Measurements from ENCODE around the gene ADAMTS2. TPM values are rescaled to one million over a fixed set of nuclear protein-coding genes. Genes with fewer than 3 reads are reported as not detected.

ADAMTS2 gene
- total RNA-seq, 4 donors from 2014 or later = 2.3 to 10.6 (median 3.0) TPM

DNA sequence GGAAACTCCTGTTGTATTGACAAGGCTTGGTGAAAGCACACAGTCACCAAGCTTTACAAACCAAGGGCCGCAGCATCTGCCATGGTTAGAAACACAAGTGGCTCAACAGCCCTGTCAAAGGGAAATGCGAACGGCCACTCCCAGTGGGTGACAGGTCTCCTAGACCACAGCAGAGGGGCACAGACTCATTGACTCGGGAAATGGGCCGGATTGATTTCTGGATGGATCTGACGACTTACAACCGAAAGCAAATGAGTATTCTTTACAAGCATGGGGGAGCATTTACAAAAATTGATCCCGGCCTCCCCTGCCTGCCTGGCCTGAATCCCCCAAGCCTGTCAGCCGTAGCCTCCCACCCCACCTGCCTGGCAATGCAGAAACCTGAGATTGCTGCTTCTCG is 48.2 kb downstream of the ADAMTS2 start:
- intact Hi-C loops (cut with DNase I; ENCODE audit: low total_unique reads) = no loop called here
- peak in 1 of 2 donors; percentile 75 for DNase-seq (ENCODE audit: low spot score in 2 of 2)
- no peak for TF ChIP-seq POLR2A (IDR thresholded peaks at IDR 0.05)
- TF ChIP-seq, protein P1, sequence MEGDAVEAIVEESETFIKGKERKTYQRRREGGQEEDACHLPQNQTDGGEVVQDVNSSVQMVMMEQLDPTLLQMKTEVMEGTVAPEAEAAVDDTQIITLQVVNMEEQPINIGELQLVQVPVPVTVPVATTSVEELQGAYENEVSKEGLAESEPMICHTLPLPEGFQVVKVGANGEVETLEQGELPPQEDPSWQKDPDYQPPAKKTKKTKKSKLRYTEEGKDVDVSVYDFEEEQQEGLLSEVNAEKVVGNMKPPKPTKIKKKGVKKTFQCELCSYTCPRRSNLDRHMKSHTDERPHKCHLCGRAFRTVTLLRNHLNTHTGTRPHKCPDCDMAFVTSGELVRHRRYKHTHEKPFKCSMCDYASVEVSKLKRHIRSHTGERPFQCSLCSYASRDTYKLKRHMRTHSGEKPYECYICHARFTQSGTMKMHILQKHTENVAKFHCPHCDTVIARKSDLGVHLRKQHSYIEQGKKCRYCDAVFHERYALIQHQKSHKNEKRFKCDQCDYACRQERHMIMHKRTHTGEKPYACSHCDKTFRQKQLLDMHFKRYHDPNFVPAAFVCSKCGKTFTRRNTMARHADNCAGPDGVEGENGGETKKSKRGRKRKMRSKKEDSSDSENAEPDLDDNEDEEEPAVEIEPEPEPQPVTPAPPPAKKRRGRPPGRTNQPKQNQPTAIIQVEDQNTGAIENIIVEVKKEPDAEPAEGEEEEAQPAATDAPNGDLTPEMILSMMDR (IDR thresholded peaks at IDR 0.05) = no peak
- H3K4me3 ChIP-seq (ENCODE audit: low read depth, poor library complexity, severe bottlenecking) = no peak overlapping the region
- WGBS, 2 donors = 92 to 94% methylated on average over 10 of the region's 10 CpGs

DNA sequence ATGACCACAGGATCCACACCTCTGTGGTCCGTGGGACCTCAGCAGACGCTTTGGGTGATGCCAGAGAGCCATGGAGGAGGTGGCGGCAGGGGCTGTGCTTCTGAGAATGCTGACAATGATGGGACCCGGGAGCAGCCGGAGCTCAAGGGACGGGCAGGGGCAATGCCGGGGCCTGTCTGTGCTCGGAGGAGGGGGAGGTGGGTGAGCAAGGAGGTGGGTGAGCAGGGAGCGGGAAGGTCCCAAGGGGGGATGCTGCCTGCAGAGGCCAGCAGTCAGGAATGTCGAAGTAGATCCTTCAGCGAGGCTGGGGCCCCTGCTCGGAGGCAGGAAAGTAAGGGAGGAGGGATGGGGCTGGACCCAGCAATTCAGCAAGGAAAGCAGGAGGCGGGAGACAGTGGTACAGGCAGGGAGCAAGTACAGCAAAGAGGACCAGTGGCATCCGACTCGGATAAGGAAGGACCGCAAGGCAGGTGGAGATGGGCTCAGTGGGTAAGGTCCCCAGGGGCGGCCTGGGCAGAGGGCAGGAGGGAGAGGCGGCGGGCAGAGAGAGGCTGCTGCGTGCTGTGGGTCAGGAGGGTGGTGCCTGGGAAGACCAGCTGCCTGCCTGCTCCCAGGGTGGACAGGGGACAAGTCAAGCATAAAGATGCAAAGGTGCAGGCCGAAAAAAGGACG is 49.0 kb downstream of the ADAMTS2 start:
- 81 to 83% methylated on average over 22 of the region's 22 CpGs for WGBS, 2 donors
- H3K4me3 ChIP-seq (ENCODE audit: low read depth, poor library complexity, severe bottlenecking) = no peak overlapping the region
- intact Hi-C loops (cut with DNase I; ENCODE audit: low total_unique reads) = no loop called here
- peak in 1 of 2 donors; percentile 82 for DNase-seq (ENCODE audit: low spot score in 2 of 2)
- TF ChIP-seq, protein P1 (IDR thresholded peaks at IDR 0.05) = no peak
- TF ChIP-seq POLR2A (IDR thresholded peaks at IDR 0.05) = no peak

DNA sequence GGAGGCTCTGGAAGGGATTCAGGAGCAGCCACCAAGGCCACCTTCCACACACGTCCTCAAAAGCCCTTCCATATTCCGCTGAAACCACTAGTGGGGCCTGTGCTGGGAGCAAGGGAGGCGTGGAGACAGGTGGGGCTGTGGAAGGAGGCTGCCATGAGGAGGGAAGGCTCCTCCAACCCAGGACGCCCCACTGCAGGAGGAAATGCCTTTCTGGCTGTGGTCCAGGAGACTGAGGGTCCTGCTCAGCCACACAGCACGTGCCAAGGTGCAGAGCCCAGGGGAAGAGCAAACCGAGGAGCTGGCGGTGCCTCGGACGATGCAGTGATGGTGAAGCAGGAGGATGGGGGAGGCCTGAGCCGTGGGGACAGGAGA is 49.5 kb downstream of the ADAMTS2 start:
- H3K4me3 ChIP-seq (ENCODE audit: low read depth, poor library complexity, severe bottlenecking) = no peak overlapping the region
- DNase-seq (ENCODE audit: low spot score in 2 of 2) = no peak
- intact Hi-C loops (cut with DNase I; ENCODE audit: low total_unique reads) = no loop called here
- 68 to 77% methylated on average over 10 of the region's 10 CpGs for WGBS, 2 donors
- no peak for TF ChIP-seq POLR2A (IDR thresholded peaks at IDR 0.05)
- TF ChIP-seq, protein P1 (IDR thresholded peaks at IDR 0.05) = no peak

DNA sequence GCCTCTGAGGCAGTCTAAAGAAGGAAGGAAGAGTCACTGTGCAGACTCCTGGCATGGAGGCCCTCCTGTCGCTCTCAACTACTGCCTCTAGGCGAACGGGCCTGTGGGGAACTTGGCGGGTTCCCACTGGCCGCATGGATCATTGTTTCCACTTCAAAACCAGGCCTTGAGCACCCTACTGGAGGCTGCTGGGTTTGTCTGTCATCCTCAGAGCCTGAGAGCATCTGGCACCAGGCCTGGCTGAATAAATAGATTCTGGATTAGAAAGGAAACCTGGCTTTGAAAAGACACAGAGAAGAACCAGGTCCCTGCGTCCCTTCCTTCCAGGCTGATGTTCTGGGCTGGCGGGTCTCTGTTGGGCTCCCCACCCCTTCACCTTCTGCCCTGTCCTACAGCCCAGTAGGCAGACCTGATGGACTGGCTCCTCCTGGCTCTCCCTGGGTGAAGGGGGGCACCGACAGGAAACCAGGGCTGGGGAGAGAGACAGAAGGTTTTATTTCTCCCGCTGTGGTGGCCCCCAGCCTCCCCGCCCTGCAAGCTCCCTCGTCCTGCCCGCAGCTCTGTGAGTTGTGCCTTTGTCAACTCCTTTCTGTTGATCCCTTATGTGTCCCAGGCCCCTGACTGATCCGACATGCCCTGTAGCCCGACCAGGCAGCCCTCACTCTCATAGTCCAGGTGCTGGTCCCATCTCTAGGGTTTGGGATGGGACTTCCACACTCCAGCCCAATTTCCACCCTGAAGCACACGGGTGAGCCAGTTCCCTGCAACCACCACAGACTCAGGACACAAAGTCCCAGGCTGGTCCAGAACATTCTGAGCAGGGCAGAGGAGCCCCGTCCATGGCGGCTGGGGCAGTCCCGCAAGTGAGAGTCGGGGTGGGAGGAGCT is 50.1 kb downstream of the ADAMTS2 start:
- H3K4me3 ChIP-seq (ENCODE audit: low read depth, poor library complexity, severe bottlenecking) = no peak overlapping the region
- peak in 1 of 2 donors; percentile 84 for DNase-seq (ENCODE audit: low spot score in 2 of 2)
- TF ChIP-seq, protein P1 (IDR thresholded peaks at IDR 0.05) = no peak
- 64 to 75% methylated on average over 19 of the region's 19 CpGs for WGBS, 2 donors
- intact Hi-C loops (cut with DNase I; ENCODE audit: low total_unique reads) = no loop called here

DNA sequence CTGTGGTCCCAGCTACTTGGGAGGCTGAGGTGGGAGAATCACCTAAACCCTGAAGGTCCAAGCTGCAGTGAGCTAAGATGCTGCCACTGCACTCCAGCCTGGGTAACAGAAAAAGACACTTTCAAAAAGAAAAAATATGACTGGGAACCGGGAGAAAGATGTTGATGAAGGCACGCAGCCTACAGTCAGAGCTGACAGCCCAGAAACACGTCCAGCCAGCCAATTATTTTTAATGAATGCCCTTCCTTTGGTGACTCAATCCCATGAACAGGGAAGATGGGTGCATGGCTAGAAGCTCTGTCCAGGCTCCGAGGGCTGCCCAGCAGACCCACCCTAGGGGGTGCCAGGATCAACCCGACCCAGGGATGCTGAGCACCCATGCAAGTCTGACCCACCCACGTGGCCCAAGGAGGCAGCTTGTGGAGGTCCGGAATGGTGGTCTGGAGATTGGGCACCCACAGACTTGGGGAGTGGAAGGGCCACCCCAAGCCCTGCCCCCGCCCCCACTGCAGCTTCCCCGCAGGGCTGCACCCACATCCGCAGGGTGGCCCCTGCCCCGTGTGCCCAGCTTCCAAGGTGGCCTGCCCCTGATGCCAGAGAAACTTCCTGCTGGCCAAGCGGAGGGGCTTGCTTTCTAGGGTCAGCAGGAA is 51.0 kb downstream of the ADAMTS2 start:
- H3K4me3 ChIP-seq (ENCODE audit: low read depth, poor library complexity, severe bottlenecking) = no peak overlapping the region
- TF ChIP-seq POLR2A (IDR thresholded peaks at IDR 0.05) = no peak
- TF ChIP-seq, protein P1 (IDR thresholded peaks at IDR 0.05) = no peak
- 56 to 84% methylated on average over 7 to 11 of the region's 12 CpGs for whole genome bisulfite sequencing, 2 donors
- intact Hi-C loops (cut with DNase I; ENCODE audit: low total_unique reads) = no loop called here
- DNase-seq (ENCODE audit: low spot score in 2 of 2) = peak in 1 of 2 donors; percentile 73

Data from lower leg skin (tissue), 4 donors.